GM12874 (cell line): Measurements from ENCODE around the gene VASP.

Experiments
- TF ChIP-seq, protein P1 (sequence below): IDR thresholded peaks from 2 replicates; pipeline ENCODE4 v1.5.1; 2011; ENCODE audit warnings: low read depth, mild to moderate bottlenecking, control low read depth, low read length, moderate library complexity; ENCODE audit not compliant: insufficient read depth

The VASP gene

DNA sequence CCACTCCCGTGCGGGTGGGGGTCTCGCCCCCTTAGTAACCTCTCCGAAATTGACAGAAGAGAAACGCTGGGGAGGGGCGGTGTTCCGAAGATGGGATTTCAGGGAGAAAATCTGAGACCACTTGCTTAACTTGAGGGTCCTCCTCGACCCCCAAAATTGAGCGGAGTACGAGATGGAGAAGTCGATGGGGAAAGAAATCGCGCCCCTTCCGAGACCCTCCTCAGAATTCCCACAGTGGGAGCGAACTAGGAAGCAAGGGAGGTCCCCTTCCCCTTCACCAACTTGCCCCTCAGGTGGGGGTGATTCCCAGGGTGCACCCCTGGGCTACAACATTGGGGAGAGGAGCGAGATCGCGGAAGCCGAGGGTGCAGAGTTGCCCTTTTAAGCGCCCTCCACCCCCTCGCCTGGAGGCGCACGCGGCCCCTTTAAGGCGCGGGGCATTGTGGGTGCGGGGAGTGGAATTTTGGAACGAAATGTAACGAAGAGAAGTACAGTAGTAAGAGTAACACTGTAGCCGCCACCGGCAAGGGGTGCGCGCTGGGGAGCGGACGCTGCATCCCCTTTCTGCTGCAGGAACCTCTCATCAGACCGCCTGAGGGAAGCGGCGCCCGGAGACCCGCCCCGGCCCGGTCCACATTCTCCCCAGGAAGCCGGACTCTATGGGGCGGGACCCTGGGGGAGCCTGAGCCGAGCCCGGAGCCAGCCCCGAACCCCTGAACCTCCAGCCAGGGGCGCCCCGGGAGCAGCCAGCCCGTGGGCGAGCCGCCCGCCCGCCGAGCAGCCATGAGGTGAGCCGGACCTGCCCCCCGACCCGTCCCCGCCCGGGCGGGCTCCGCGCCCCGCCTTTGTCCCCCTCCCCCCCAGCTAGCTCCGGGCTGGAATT, at the start of gene VASP:
Gene VASP (plus strand): TSS at position 491 of the 883 bp plus-strand sequence. CDS start 293 bp downstream, at position 784.
- TF ChIP-seq, protein P1, sequence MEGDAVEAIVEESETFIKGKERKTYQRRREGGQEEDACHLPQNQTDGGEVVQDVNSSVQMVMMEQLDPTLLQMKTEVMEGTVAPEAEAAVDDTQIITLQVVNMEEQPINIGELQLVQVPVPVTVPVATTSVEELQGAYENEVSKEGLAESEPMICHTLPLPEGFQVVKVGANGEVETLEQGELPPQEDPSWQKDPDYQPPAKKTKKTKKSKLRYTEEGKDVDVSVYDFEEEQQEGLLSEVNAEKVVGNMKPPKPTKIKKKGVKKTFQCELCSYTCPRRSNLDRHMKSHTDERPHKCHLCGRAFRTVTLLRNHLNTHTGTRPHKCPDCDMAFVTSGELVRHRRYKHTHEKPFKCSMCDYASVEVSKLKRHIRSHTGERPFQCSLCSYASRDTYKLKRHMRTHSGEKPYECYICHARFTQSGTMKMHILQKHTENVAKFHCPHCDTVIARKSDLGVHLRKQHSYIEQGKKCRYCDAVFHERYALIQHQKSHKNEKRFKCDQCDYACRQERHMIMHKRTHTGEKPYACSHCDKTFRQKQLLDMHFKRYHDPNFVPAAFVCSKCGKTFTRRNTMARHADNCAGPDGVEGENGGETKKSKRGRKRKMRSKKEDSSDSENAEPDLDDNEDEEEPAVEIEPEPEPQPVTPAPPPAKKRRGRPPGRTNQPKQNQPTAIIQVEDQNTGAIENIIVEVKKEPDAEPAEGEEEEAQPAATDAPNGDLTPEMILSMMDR, result no peak

DNA sequence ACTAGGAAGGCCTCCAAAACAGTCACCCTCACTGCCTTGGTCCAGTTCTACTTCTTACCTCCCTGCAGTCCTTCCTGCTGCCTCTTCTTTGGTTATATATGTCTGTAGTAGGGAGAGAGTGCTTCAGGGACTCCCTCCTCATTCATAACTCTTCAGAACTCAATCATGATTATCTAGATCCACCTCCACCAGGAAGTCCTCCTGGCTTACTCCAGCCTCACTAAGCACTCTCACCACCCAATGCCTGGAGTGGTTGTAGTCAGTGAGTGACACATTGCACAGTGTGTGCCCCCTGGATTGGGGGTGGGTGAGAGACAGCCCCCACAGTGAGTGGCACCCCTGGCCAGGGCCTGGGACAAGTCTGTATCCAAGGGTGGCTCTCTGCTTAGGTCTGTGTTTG, 49.5 kb upstream of the VASP start:
- TF ChIP-seq, protein P1, result no peak

DNA sequence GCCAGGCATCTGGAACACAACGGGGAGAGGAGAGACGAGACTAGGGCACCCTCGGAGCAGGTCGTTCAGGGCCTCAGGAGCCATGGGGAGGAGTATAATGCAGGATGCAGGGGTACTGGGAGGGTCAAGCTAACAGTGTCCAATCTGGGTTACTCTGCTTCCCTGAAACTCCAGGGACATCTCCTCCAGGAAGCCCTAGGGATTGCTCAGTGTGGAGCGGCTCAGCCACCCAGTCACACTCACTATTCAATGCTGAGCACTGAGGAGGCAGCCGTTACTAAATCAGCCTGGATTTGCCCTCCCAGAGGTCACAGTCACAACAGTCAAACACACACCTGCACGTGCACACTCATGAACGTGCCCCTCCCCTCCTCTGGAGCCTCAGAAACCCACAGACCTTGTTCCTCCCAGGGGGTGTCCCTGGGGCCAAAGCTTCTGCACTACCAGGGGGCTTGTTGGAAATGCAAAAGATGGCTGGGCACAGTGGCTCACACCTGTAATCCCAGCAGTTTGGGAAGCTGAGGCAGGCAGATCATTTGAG, 46.4 kb upstream of the VASP start:
- TF ChIP-seq, protein P1, result no peak

DNA sequence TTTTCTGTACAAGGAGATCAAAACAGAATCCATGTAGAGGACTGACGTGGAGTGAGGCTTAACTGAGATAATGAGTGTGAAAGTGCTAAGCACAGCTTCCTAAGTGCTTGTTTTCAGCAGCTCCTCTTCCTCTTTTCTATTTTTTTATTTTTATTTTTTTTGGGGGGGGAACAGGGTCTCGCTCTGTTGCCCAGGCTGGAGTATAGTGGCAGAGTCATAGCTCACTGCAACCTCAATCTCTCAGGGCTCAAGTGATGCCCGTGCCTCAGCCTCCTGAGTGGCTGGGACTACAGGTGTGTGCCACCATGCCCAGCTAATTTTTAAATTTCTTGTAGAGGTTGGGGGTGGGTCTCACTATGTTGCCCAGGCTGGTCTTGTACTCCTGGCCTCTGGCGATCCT, 45.1 kb upstream of the VASP start:
- TF ChIP-seq, protein P1, result no peak

DNA sequence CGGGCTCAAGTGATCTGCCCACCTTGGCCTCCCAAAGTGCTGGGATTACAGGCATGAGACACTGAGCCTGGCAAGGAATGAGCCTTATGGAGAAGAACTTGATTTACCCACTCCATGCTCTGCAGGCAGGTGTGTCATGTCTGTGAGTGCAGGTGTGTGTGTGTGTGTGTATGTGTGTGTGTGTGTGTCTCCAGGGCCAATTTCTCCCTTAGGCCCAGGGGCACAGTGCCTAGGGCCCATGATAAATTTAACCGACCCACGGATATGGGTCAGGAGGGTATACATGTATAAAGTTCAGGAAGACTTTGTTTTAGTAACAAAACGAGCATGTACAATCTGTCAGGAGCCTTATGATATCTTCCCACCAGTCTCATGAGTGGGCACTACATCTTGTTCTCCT, 44.0 kb upstream of the VASP start:
- TF ChIP-seq, protein P1, result no peak

DNA sequence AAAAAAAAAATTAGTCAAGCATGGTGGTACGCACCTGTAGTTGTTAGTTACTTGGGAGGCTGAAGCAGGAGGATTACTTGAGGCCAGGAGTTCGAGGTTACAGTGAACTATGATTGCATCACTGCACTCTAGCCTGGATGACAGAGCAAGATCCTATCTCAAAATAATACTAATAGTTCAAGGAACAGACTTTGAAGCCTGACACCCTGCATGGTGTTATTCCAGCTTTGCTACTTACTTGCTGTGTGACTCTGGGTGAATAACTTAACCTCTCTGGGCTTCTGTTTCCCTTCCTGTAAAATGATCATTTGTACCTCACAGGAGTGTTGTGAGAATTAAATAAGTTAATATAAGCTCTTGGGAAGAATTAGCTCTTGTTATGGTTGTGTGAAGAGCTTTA, 43.0 kb upstream of the VASP start:
- TF ChIP-seq, protein P1, result no peak

DNA sequence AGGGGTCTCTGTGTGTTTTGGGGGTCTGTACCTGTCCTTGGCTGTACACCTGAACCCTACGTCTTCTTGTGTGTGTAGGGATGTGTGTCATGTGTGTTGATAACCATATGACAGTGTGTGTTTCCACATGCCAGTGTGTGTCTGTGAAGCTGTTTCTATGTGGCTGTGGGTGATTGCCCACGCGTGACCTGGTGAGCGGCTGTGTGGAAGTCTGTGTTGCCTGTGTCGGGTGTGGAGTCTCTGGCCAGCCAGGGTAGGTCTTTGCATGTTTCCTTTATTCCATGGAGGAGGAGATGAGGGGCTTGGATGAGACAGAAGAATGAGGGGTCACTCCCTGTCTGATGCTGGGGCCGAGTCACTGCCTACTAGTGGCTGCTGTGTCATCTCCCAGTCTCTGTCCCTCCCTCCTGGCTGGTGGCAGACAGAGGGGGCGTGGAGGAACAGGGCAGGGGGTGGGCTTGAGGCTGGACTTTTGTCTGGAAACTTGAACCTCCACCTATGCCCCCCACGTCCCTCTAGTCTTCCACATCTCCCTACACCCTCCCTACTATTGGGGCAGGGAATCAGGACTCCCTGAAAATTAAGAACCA, 42.3 kb upstream of the VASP start:
- TF ChIP-seq, protein P1, result no peak
